ENCODE results near the gene EIF2D. TPM values are rescaled to one million over a fixed set of nuclear protein-coding genes. Genes with fewer than 3 reads are reported as not detected.

Gene EIF2D
- total and polyA plus RNA-seq, 9 of the 15 experiments (the other 6 are each of a cell fraction or from before 2014, with no cell fraction given) = 81.1 to 138 (median 93.9) TPM

- TF ChIP-seq ZNF449 (CRISPR knock-in tag; IDR thresholded peaks at IDR 0.05) (peak; percentile 40; the same call in 1 of the 2 replicates), CEBPB (tag; IDR thresholded peaks at IDR 0.05) (peak; percentile 83), ZBTB17 (CRISPR knock-in tag; IDR thresholded peaks at IDR 0.05) (peak; percentile 63; the same call in 1 of the 2 replicates), XRCC5 (IDR thresholded peaks at IDR 0.05; ENCODE audit: low read depth, low read length) (no peak), NR2C2 (CRISPR knock-in tag; IDR thresholded peaks at IDR 0.05) (0 out of 2 replicates have a peak, but pooled peaks have one; percentile 16), NR2C2 (tag; IDR thresholded peaks at IDR 0.05) (peak; percentile 75), TCFL5 (CRISPR knock-in tag; conservative IDR thresholded peaks at IDR 0.05) (no peak), LCOR (CRISPR knock-in tag; IDR thresholded peaks at IDR 0.05) (peak; percentile 88; the same call in 1 of the 2 replicates), JUND (IDR thresholded peaks at IDR 0.05; ENCODE audit: borderline replicate concordance, low read depth, low read length) (peak; percentile 71), JUND (tag; IDR thresholded peaks at IDR 0.05; ENCODE audit: borderline replicate concordance, low read depth, low read length) (peak; percentile 50; the same call in 1 of the 3 replicates), ATF6 (CRISPR knock-in tag; IDR thresholded peaks at IDR 0.05) (peak; percentile 32; the same call in 1 of the 2 replicates), ETV6 (IDR thresholded peaks at IDR 0.05; ENCODE audit: borderline replicate concordance in 1 of 2, low read depth in 2 of 2, low read length in 1 of 2) (peak in 1 of 2 experiments; percentile 86; a peak in 2 of 4 replicates), ETV6 (CRISPR knock-in tag; IDR thresholded peaks at IDR 0.05; ENCODE audit: borderline replicate concordance) (no peak), ESRRA (IDR thresholded peaks at IDR 0.05; ENCODE audit: borderline replicate concordance, low read depth) (peak; percentile 58; the same call in 1 of the 2 replicates), RBM25 (IDR thresholded peaks at IDR 0.05; ENCODE audit: low read depth, low read length, severe bottlenecking) (no peak), SMARCA4 (IDR thresholded peaks at IDR 0.05) (no peak), RCOR1 (IDR thresholded peaks at IDR 0.05; ENCODE audit: borderline replicate concordance in 1 of 2, low read depth in 2 of 2, low read length in 2 of 2) (peak in 1 of 2 experiments; percentile 66; a peak in 1 of 4 replicates), ZNF165 (CRISPR knock-in tag; IDR thresholded peaks at IDR 0.05; ENCODE audit: borderline replicate concordance) (no peak), BACH1 (tag; IDR thresholded peaks at IDR 0.05) (peak; percentile 16; the same call in 1 of the 2 replicates), MTA2 (IDR thresholded peaks at IDR 0.05; ENCODE audit: low read depth) (no peak), ZNF12 (CRISPR knock-in tag; IDR thresholded peaks at IDR 0.05) (0 out of 2 replicates have a peak, but pooled peaks have one; percentile 20), ZNF239 (CRISPR knock-in tag; IDR thresholded peaks at IDR 0.05) (peak; percentile 37), ATF3 (IDR thresholded peaks at IDR 0.05) (peak; percentile 78), ATF3 (CRISPR knock-in tag; conservative IDR thresholded peaks at IDR 0.05) (0 out of 2 replicates have a peak, but pooled peaks have one; percentile 41), NR1H2 (CRISPR knock-in tag; IDR thresholded peaks at IDR 0.05) (no peak)
These were observed 32.4 kb downstream of the EIF2D start (continued) for GRCh38 chr1:206579747-206580437.
